PC-9 (cell line): ENCODE data around the gene CNN2.

Source experiments
- EZH2 ChIP-seq: fragments of 200-600 bp; sonication (generic); IDR thresholded peaks from 2 replicates; pipeline ENCODE4 v1.8.0; 2017; ENCODE audit warnings: antibody characterized with exemption, low read depth
- TF ChIP-seq, protein P1 (sequence below): fragments of 200-600 bp; sonication (generic); conservative IDR thresholded peaks from 2 replicates; pipeline ENCODE4 v1.6.1; 2017; ENCODE audit warnings: mixed run types, antibody characterized with exemption, mild to moderate bottlenecking, moderate library complexity

GRCh38 chr19:1060689-1061088, 34.3 kb downstream of the CNN2 start:
- no peak for TF ChIP-seq EZH2
- TF ChIP-seq, protein P1, sequence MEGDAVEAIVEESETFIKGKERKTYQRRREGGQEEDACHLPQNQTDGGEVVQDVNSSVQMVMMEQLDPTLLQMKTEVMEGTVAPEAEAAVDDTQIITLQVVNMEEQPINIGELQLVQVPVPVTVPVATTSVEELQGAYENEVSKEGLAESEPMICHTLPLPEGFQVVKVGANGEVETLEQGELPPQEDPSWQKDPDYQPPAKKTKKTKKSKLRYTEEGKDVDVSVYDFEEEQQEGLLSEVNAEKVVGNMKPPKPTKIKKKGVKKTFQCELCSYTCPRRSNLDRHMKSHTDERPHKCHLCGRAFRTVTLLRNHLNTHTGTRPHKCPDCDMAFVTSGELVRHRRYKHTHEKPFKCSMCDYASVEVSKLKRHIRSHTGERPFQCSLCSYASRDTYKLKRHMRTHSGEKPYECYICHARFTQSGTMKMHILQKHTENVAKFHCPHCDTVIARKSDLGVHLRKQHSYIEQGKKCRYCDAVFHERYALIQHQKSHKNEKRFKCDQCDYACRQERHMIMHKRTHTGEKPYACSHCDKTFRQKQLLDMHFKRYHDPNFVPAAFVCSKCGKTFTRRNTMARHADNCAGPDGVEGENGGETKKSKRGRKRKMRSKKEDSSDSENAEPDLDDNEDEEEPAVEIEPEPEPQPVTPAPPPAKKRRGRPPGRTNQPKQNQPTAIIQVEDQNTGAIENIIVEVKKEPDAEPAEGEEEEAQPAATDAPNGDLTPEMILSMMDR: no peak
